Gastroesophageal sphincter (tissue), 4 donors: ENCODE results near the gene PDE4B. TPM values are rescaled to one million over a fixed set of nuclear protein-coding genes. Genes with fewer than 3 reads are reported as not detected.

ENCODE experiments used
- ATAC-seq: fragments of 150-250 bp; one replicate; pipeline ENCODE4 v1.9.1; 2016; ENCODE audit warnings: mild to moderate bottlenecking, moderate library complexity
- H3K27ac ChIP-seq, 4 donors: fragments of 200-600 bp; sonication (generic) in 3 of 4; 1 replicate in 3 of 4; 2 replicates in 1 of 4; pipeline ENCODE4 v1.5.1; 2016 to 2019
- H3K27me3 ChIP-seq: fragments of 200-600 bp; sonication (generic); one replicate; pipeline ENCODE4 v1.5.1; 2019
- H3K36me3 ChIP-seq, 2 donors: fragments of 200-600 bp; sonication (generic); one replicate each; pipeline ENCODE4 v1.5.1; 2019; ENCODE audit warnings: control low read depth in 1 of 2
- H3K4me1 ChIP-seq, 3 donors: fragments of 200-600 bp; sonication (generic); 1 replicate in 2 of 3; 2 replicates in 1 of 3; pipeline ENCODE4 v1.5.1; 2016 to 2019; ENCODE audit warnings: control low read depth in 2 of 3
- H3K4me3 ChIP-seq, 2 donors: fragments of 200-600 bp; sonication (generic); one replicate each; pipeline ENCODE4 v1.5.1; 2019; ENCODE audit warnings: mild to moderate bottlenecking in 1 of 2, moderate library complexity in 1 of 2
- H3K9me3 ChIP-seq, 3 donors: fragments of 200-600 bp; sonication (generic); one replicate each; pipeline ENCODE4 v1.5.1; 2017 to 2019; ENCODE audit warnings: control low read depth in 2 of 3
- CTCF ChIP-seq, 4 experiments: fragments of 200-600 bp in 2 of 4; fragments of 450-650 bp in 2 of 4; sonication (generic) in 1 of 4; IDR thresholded peaks; one replicate each; pipeline ENCODE4 v1.5.1; 2017 to 2019; ENCODE audit warnings: antibody characterized with exemption in 4 of 4, mild to moderate bottlenecking in 2 of 4, moderate library complexity in 2 of 4
- EP300 ChIP-seq: sonication (generic); formaldehyde crosslinking; IDR thresholded peaks from one replicate; pipeline ENCODE4 v1.6.1; 2017; ENCODE audit warnings: antibody characterized with exemption, mild to moderate bottlenecking
- POLR2A ChIP-seq, 2 donors: fragments of 450-650 bp; IDR thresholded peaks; one replicate each; pipeline ENCODE4 v1.6.1; 2017; ENCODE audit warnings: antibody characterized with exemption in 2 of 2, mild to moderate bottlenecking in 2 of 2, moderate library complexity in 1 of 2
- POLR2AphosphoS5 ChIP-seq: sonication (generic); formaldehyde crosslinking; IDR thresholded peaks from one replicate; pipeline ENCODE4 v1.6.1; 2017; ENCODE audit warnings: antibody characterized with exemption
- WGBS, 2 donors: methylation state at CpG; one replicate each; pipeline ENCODE4 v1.1.5; 2018; ENCODE audit warnings: low coverage in 1 of 2; 5-methylcytosine and 5-hydroxymethylcytosine counted together
- total RNA-seq, 4 donors: library from RNA; depleted of rRNA; stranded (reverse); fragments of >200 nt; gene quantifications; one replicate each; pipeline ENCODE4 v1.1.0, GENCODE V29; 2016

The PDE4B gene
- total RNA-seq, 4 donors from 2014 or later = 5.9 to 16.2 (median 8.8) TPM

GRCh38 chr1:65942476-65942875 lies 149.8 kb downstream of the PDE4B start:
- no peak for ATAC-seq
- 13 to 25% methylated on average over 1 of the region's 1 CpG for WGBS, 2 donors
- no peaks in the 10 kb centered on the region for H3K9me3 ChIP-seq
- H3K4me3 ChIP-seq = no peak overlapping the region
- TF ChIP-seq EP300 (no peak), POLR2A (IDR thresholded peaks at IDR 0.05) (no peak), POLR2AphosphoS5 (no peak), CTCF (IDR thresholded peaks at IDR 0.05) (no peak)
- no peak overlapping the region for H3K27ac ChIP-seq
- no peaks in the 10 kb centered on the region for H3K27me3 ChIP-seq
- no peaks in the 10 kb centered on the region for H3K36me3 ChIP-seq
- H3K4me1 ChIP-seq = no peaks in the 10 kb centered on the region

- H3K27ac ChIP-seq = no peak overlapping the region
- H3K4me1 ChIP-seq = no peaks in the 10 kb centered on the region
- no peak for TF ChIP-seq EP300
- no peak for TF ChIP-seq CTCF (IDR thresholded peaks at IDR 0.05)
- no peak for TF ChIP-seq POLR2A (IDR thresholded peaks at IDR 0.05)
- no peak for TF ChIP-seq POLR2AphosphoS5
- WGBS, 2 donors = 64% methylated on average over 1 of the region's 1 CpG
- no peaks in the 10 kb centered on the region for H3K36me3 ChIP-seq
- H3K9me3 ChIP-seq = no peaks in the 10 kb centered on the region
- no peak for ATAC-seq
- no peaks in the 10 kb centered on the region for H3K27me3 ChIP-seq
- no peak overlapping the region for H3K4me3 ChIP-seq
These were observed 153.7 kb downstream of the PDE4B start for GRCh38 chr1:65946376-65946775.

- no peaks in the 10 kb centered on the region for H3K27me3 ChIP-seq
- TF ChIP-seq EP300 (no peak), CTCF (IDR thresholded peaks at IDR 0.05) (no peak), POLR2A (IDR thresholded peaks at IDR 0.05) (no peak), POLR2AphosphoS5 (no peak)
- H3K9me3 ChIP-seq = no peaks in the 10 kb centered on the region
- no peak overlapping the region for H3K4me3 ChIP-seq
- WGBS, 2 donors = 69 to 74% methylated on average over 4 to 5 of the region's 5 CpGs
- ATAC-seq = no peak
- H3K36me3 ChIP-seq = no peaks in the 10 kb centered on the region
- H3K4me1 ChIP-seq = no peaks in the 10 kb centered on the region
- H3K27ac ChIP-seq = no peak overlapping the region
These were observed 154.3 kb downstream of the PDE4B start for GRCh38 chr1:65946960-65947359.

- H3K36me3 ChIP-seq = no peaks in the 10 kb centered on the region
- no peak overlapping the region for H3K27ac ChIP-seq
- 83 to 86% methylated on average over 7 of the region's 7 CpGs for WGBS, 2 donors
- no peak for TF ChIP-seq POLR2AphosphoS5
- no peak for TF ChIP-seq EP300
- no peak for TF ChIP-seq POLR2A (IDR thresholded peaks at IDR 0.05)
- TF ChIP-seq CTCF (IDR thresholded peaks at IDR 0.05) = no peak
- H3K4me1 ChIP-seq = no peaks in the 10 kb centered on the region
- ATAC-seq = no peak
- H3K4me3 ChIP-seq = no peak overlapping the region
- no peaks in the 10 kb centered on the region for H3K27me3 ChIP-seq
- H3K9me3 ChIP-seq = no peaks in the 10 kb centered on the region
These were observed 156.0 kb downstream of the PDE4B start for GRCh38 chr1:65948609-65949229.

- TF ChIP-seq POLR2A (IDR thresholded peaks at IDR 0.05) = no peak
- no peak for TF ChIP-seq EP300
- TF ChIP-seq POLR2AphosphoS5 = no peak
- no peak for TF ChIP-seq CTCF (IDR thresholded peaks at IDR 0.05)
- no peaks in the 10 kb centered on the region for H3K9me3 ChIP-seq
- H3K4me3 ChIP-seq = no peak overlapping the region
- no peaks in the 10 kb centered on the region for H3K36me3 ChIP-seq
- no peak for ATAC-seq
- H3K27me3 ChIP-seq = no peaks in the 10 kb centered on the region
- WGBS, 2 donors = 79% methylated on average over 2 of the region's 2 CpGs; no CpG with 5 or more reads in 1 of the 2 donors
- no peaks in the 10 kb centered on the region for H3K4me1 ChIP-seq
- no peak overlapping the region for H3K27ac ChIP-seq
These were observed 156.5 kb downstream of the PDE4B start for GRCh38 chr1:65949230-65949626.
